Endothelial cell of umbilical vein (primary cell): ENCODE measurements around the gene LAMP1. TPM values are rescaled to one million over a fixed set of nuclear protein-coding genes. Genes with fewer than 3 reads are reported as not detected.

Experiments
- BruUV-seq: library from RNA; stranded (reverse); fragments of 400-500 nt; replicated peaks from 2 replicates; lab custom pipeline; 2021; lab: Mats Ljungman, UMichigan
- CTCF ChIA-PET: fragments of 300-600, 350-600 bp; sonication (Branson Sonifier 250); formaldehyde crosslinking; loops from one replicate; lab custom pipeline; 2021; ENCODE audit warnings: antibody characterized with exemption, inconsistent platforms; lab: Charles Lee
- POLR2A ChIA-PET: fragments of 300-600, 350-600 bp; sonication (Branson Sonifier 250); formaldehyde crosslinking; loops from one replicate; lab custom pipeline; 2021; ENCODE audit warnings: antibody characterized with exemption, inconsistent platforms; lab: Charles Lee
- DNase-seq: peaks from one replicate; pipeline ENCODE4 v3.0.0-alpha.2; 2011; ENCODE audit warnings: low read depth, low spot score
- FAIRE-seq: peaks from 2 replicates; lab custom pipeline; 2011; peaks lifted over from hg19 to GRCh38; lab: Jason Lieb, UNC
- H2AFZ ChIP-seq: 2 replicates; pipeline ENCODE4 v1.6.0; 2012; ENCODE audit warnings: low read depth, low read length, control low read depth, inconsistent platforms
- H3K27ac ChIP-seq: 2 replicates; pipeline ENCODE4 v1.5.1; 2011; ENCODE audit warnings: low read depth, mild to moderate bottlenecking, control low read depth, low read length, moderate library complexity; ENCODE audit not compliant: insufficient read depth
- H3K27me3 ChIP-seq, 2 experiments: 2 replicates each; pipeline versions ENCODE4 v1.6.0 to v1.6.1; 2011; ENCODE audit warnings: low read length in 2 of 2, mixed read lengths in 1 of 2; ENCODE audit not compliant: control insufficient read depth in 2 of 2, insufficient read depth in 2 of 2
- H3K36me3 ChIP-seq, 2 experiments: 2 replicates in 1 of 2; 3 replicates in 1 of 2; pipeline ENCODE4 v1.5.1; 2011; ENCODE audit warnings: low read length in 2 of 2, mild to moderate bottlenecking in 1 of 2, moderate library complexity in 1 of 2; ENCODE audit not compliant: control insufficient read depth in 2 of 2, insufficient read depth in 2 of 2; ENCODE audit errors: extremely low read depth in 1 of 2
- H3K4me1 ChIP-seq: 3 replicates; pipeline ENCODE4 v1.5.1; 2011; ENCODE audit warnings: mild to moderate bottlenecking, low read length; ENCODE audit not compliant: control insufficient read depth, insufficient read depth; ENCODE audit errors: extremely low read depth
- H3K4me2 ChIP-seq: 2 replicates; pipeline ENCODE4 v1.6.1; 2011; ENCODE audit warnings: low read length, control low read depth, mixed read lengths; ENCODE audit not compliant: insufficient read depth
- H3K4me3 ChIP-seq, 3 experiments: fragments of 200-600 bp in 1 of 3; sonication (generic), shearing (Covaris generic) in 1 of 3; replicated peaks in 1 of 3; 2 replicates each; pipeline ENCODE4 v1.5.1; 2011 to 2016; ENCODE audit warnings: control low read depth in 3 of 3, low read length in 3 of 3, mild to moderate bottlenecking in 2 of 3, inconsistent platforms in 1 of 3, low read depth in 1 of 3, moderate library complexity in 1 of 3; ENCODE audit not compliant: insufficient read depth in 1 of 3
- H3K79me2 ChIP-seq: 2 replicates; pipeline ENCODE4 v1.6.0; 2012; ENCODE audit warnings: low read length, inconsistent platforms; ENCODE audit not compliant: control insufficient read depth, insufficient read depth
- H3K9ac ChIP-seq: replicated peaks from 2 replicates; pipeline ENCODE3; 2011; ENCODE audit warnings: low read length, control low read depth; ENCODE audit not compliant: insufficient read depth; ENCODE audit errors: extremely low read depth
- H3K9me1 ChIP-seq: replicated peaks from 3 replicates; pipeline ENCODE4 v1.6.0; 2011; ENCODE audit warnings: mild to moderate bottlenecking, low read length; ENCODE audit not compliant: control insufficient read depth, insufficient read depth; ENCODE audit errors: extremely low read depth
- H3K9me3 ChIP-seq: replicated peaks from 2 replicates; pipeline ENCODE4 v1.5.1; 2012; ENCODE audit warnings: low read length, inconsistent platforms; ENCODE audit not compliant: control insufficient read depth, insufficient read depth
- H4K20me1 ChIP-seq: replicated peaks from 2 replicates; pipeline ENCODE3; 2011; ENCODE audit warnings: mild to moderate bottlenecking, low read length; ENCODE audit not compliant: control insufficient read depth, insufficient read depth; ENCODE audit errors: extremely low read depth
- EZH2 ChIP-seq: IDR thresholded peaks from 2 replicates; pipeline ENCODE4 v1.6.1; 2012; ENCODE audit warnings: borderline replicate concordance, low read depth, mild to moderate bottlenecking, moderate library complexity, low read length, inconsistent platforms; ENCODE audit not compliant: severe bottlenecking
- FOS ChIP-seq: IDR thresholded peaks from 2 replicates; pipeline ENCODE4 v1.6.1; 2011; ENCODE audit warnings: mild to moderate bottlenecking, low read length, moderate library complexity, borderline replicate concordance; ENCODE audit not compliant: insufficient read depth
- GATA2 ChIP-seq: IDR thresholded peaks from 2 replicates; pipeline ENCODE4 v1.7.0; 2011; ENCODE audit warnings: low read depth, mild to moderate bottlenecking, moderate library complexity, mixed read lengths, low read length; ENCODE audit not compliant: insufficient read length, insufficient read depth
- JUN ChIP-seq: IDR thresholded peaks from 2 replicates; pipeline ENCODE4 v1.6.1; 2011; ENCODE audit warnings: borderline replicate concordance, low read depth; ENCODE audit not compliant: insufficient read length, insufficient read depth
- POLR2A ChIP-seq: IDR thresholded peaks from 2 replicates; pipeline ENCODE4 v1.6.1; 2012; ENCODE audit warnings: low read depth, mild to moderate bottlenecking, control low read depth, low read length
- POLR2AphosphoS5 ChIP-seq: IDR thresholded peaks from 2 replicates; pipeline ENCODE4 v1.6.1; 2012; ENCODE audit warnings: low read depth, mild to moderate bottlenecking, control low read depth, low read length, moderate library complexity; ENCODE audit not compliant: insufficient read depth
- dilution Hi-C: fragments of 300-500 bp; cut with MboI; formaldehyde crosslinking; loops from one replicate; pipeline ENCODE4 v1.15.0; 2019; ENCODE audit warnings: low sequenced_read_pairs; ENCODE audit not compliant: extremely low pct_ligation_motif_present
- intact Hi-C: fragments of 100-400 bp; cut with micrococcal nuclease; formaldehyde crosslinking; loops from one replicate; pipeline ENCODE4 v1.10.0; 2022
- polyA plus RNA-seq, 4 experiments: library from polyadenylated mRNA; depleted of rRNA in 3 of 4; stranded (reverse) in 3 of 4; unstranded in 1 of 4; fragments of >200 nt; gene quantifications; 2 replicates each; pipeline versions ENCODE4 v1.2.1 to v1.2.3, GENCODE V29; 2011 to 2012; ENCODE audit warnings: missing spikeins in 1 of 4
- total RNA-seq: library from RNA; stranded (reverse); gene quantifications from 2 replicates; pipeline ENCODE4 v1.2.3, GENCODE V29; 2021
- TF ChIP-seq, protein P1 (sequence below), 2 donors: IDR thresholded peaks; 1 replicate in 1 of 2; 2 replicates in 1 of 2; pipeline ENCODE4 v1.5.1; 2011; ENCODE audit warnings: low read length in 2 of 2, mild to moderate bottlenecking in 2 of 2, moderate library complexity in 2 of 2, control low read depth in 1 of 2, inconsistent platforms in 1 of 2, low read depth in 1 of 2; ENCODE audit not compliant: insufficient read depth in 1 of 2; ENCODE audit errors: extremely low read depth in 1 of 2
- TF ChIP-seq, protein P2 (sequence below): IDR thresholded peaks from 2 replicates; pipeline ENCODE4 v1.6.1; 2011; ENCODE audit not compliant: insufficient read depth, insufficient read length

LAMP1 gene
- total and polyA plus RNA-seq, 2 donors (not counting 3 experiments of a cell fraction or from before 2014, with no cell fraction given): 262 to 285 TPM

DNA sequence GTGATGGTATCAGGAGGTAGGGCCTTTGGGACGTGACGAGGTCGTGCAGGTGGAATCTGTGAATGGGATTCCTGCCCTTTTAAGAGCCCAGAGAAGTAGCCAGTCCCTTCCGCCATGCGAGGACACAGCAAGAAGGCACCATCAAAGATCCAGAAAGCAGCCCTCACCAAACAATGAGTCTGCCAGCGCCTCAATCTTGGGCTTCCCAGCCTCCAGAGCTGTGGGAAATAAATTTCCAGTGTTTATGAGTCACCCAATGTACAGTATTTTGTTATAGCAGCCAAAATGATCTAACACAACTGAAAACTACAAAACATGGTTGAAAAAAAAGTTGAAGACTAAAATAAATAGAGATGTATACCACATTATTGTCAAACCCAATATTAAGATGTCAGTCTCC is 16.9 kb upstream of the LAMP1 start:
- no peaks in the 10 kb centered on the region for H3K36me3 ChIP-seq
- POLR2A ChIA-PET: no interaction called here
- no peak overlapping the region for H3K4me2 ChIP-seq
- TF ChIP-seq POLR2A (no peak), FOS (no peak), GATA2 (no peak), JUN (no peak), EZH2 (no peak), POLR2AphosphoS5 (no peak)
- TF ChIP-seq, protein P1, sequence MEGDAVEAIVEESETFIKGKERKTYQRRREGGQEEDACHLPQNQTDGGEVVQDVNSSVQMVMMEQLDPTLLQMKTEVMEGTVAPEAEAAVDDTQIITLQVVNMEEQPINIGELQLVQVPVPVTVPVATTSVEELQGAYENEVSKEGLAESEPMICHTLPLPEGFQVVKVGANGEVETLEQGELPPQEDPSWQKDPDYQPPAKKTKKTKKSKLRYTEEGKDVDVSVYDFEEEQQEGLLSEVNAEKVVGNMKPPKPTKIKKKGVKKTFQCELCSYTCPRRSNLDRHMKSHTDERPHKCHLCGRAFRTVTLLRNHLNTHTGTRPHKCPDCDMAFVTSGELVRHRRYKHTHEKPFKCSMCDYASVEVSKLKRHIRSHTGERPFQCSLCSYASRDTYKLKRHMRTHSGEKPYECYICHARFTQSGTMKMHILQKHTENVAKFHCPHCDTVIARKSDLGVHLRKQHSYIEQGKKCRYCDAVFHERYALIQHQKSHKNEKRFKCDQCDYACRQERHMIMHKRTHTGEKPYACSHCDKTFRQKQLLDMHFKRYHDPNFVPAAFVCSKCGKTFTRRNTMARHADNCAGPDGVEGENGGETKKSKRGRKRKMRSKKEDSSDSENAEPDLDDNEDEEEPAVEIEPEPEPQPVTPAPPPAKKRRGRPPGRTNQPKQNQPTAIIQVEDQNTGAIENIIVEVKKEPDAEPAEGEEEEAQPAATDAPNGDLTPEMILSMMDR (IDR thresholded peaks at IDR 0.05; ENCODE audit: extremely low read depth in 1 of 2, insufficient read depth in 1 of 2, low read depth in 1 of 2, low read length in 2 of 2): no peak
- TF ChIP-seq, protein P2, sequence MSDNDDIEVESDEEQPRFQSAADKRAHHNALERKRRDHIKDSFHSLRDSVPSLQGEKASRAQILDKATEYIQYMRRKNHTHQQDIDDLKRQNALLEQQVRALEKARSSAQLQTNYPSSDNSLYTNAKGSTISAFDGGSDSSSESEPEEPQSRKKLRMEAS: no peak
- no peak overlapping the region for H3K9ac ChIP-seq
- H3K79me2 ChIP-seq: no peaks in the 10 kb centered on the region
- H3K4me3 ChIP-seq: no peak overlapping the region
- no peaks in the 10 kb centered on the region for H3K9me1 ChIP-seq
- no peak overlapping the region for H2AFZ ChIP-seq
- no TSS peak for BruUV-seq
- no peaks in the 10 kb centered on the region for H3K9me3 ChIP-seq
- no peaks in the 10 kb centered on the region for H3K27me3 ChIP-seq
- no peaks in the 10 kb centered on the region for H3K4me1 ChIP-seq
- CTCF ChIA-PET: no interaction called here
- intact Hi-C loops (no loop called here), dilution Hi-C loops (no loop called here)
- FAIRE-seq (no peak), DNase-seq (no peak)
- no peaks in the 10 kb centered on the region for H4K20me1 ChIP-seq
- H3K27ac ChIP-seq: no peak overlapping the region
